ENCODE measurements around the gene BTBD6. TPM values are rescaled to one million over a fixed set of nuclear protein-coding genes. Genes with fewer than 3 reads are reported as not detected.

Gene BTBD6
- total and polyA plus RNA-seq, 2 of the 8 experiments (the other 6 are each of a cell fraction or from before 2014, with no cell fraction given), result 10.1 to 10.2 TPM

DNA sequence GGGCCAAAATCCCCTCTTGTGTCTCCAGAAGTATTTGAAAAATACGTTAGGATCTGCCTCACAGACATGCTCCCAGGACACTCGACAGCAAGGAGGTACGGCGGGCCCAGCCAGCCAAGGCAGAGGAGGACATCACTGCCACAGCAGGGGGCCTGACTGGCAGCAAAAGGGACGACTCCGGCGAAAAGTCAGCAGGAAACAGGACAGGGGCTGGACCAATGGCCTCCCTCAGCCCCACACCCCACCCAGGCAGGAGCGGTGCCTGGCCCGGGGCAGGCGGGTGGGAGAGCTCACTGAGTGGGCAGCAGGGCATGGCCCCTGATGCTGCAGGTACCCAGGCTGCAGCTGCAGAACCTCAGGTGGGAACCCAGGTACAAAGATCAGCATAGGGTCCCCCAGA, 34.7 kb downstream of the BTBD6 start:
- H3K4ac ChIP-seq (replicated peaks; ENCODE audit: insufficient read length, low read depth, low read length), result no peak overlapping the region
- no peak overlapping the region for H2BK120ac ChIP-seq (replicated peaks; ENCODE audit: low read depth, low read length)
- H2BK5ac ChIP-seq (ENCODE audit: low read depth, low read length), result no peak overlapping the region
- ChIA-PET POLR2A (ENCODE audit: partially characterized antibody) (no interaction called here), CTCF (ENCODE audit: partially characterized antibody) (interaction anchor here (0.9 to 2.7 kb wide), 10 partner anchors 8 to 83 kb away, joined by 3 to 14 read pairs (median 3); no protein-coding TSS in a partner anchor)
- H3K9ac ChIP-seq (replicated peaks in 1 of 4; ENCODE audit: extremely low read depth in 1 of 4, low read depth in 3 of 4, low read length in 3 of 4), result no peak overlapping the region
- DNase-seq (ENCODE audit: low read depth in 1 of 2, low spot score in 2 of 2), result peak in 1 of 2 experiments; percentile 69
- no peak overlapping the region for H3K4me3 ChIP-seq (ENCODE audit: extremely low read depth in 1 of 4, insufficient read depth in 2 of 4, low read depth in 3 of 4, low read length in 4 of 4)
- no peak overlapping the region for H3K18ac ChIP-seq (ENCODE audit: extremely low read depth, low read length)
- H3K14ac ChIP-seq (ENCODE audit: insufficient read length), result no peak overlapping the region
- no peak overlapping the region for H2AK5ac ChIP-seq (ENCODE audit: low read depth, low read length)
- H3K27ac ChIP-seq (ENCODE audit: low read depth, low read length), result no peak overlapping the region
- H4K20me1 ChIP-seq (replicated peaks in 1 of 2; ENCODE audit: control insufficient read depth in 1 of 2, insufficient read depth in 2 of 2, low read length in 2 of 2), result peaks cover 9 to 11% of the 10 kb centered on the region in 2 experiments
- no peak overlapping the region for H2BK12ac ChIP-seq (ENCODE audit: low read depth, low read length)
- H3K27me3 ChIP-seq (replicated peaks in 1 of 4; ENCODE audit: control insufficient read depth in 3 of 4, extremely low read depth in 1 of 4, insufficient read depth in 3 of 4, low read length in 3 of 4), result no peaks in the 10 kb centered on the region
- H4K91ac ChIP-seq (replicated peaks; ENCODE audit: insufficient read length, low read length), result no peak overlapping the region
- H3K9me3 ChIP-seq (ENCODE audit: insufficient read depth in 2 of 2, low read depth in 1 of 2, low read length in 1 of 2), result no peaks in the 10 kb centered on the region
- H4K5ac ChIP-seq (ENCODE audit: insufficient read length, low read depth, low read length), result no peak overlapping the region
- H3K23ac ChIP-seq (ENCODE audit: insufficient read length), result no peak overlapping the region
- FAIRE-seq, result no peak
- H2BK15ac ChIP-seq (ENCODE audit: low read length), result no peak overlapping the region
- peaks cover 0 to 11% of the 10 kb centered on the region in 2 experiments; a peak in 1 of 4 replicates for H3K79me2 ChIP-seq (ENCODE audit: control insufficient read depth in 1 of 2, insufficient read depth in 2 of 2, low read length in 2 of 2)
- no peak overlapping the region for H3K4me2 ChIP-seq (ENCODE audit: insufficient read depth in 1 of 2, low read depth in 2 of 2, low read length in 2 of 2)
- no peaks in the 10 kb centered on the region for H3K36me3 ChIP-seq (ENCODE audit: control insufficient read depth in 2 of 4, insufficient read depth in 4 of 4, low read length in 3 of 4)
- peaks cover 0 to 6% (median 3%) of the 10 kb centered on the region in 4 experiments; a peak in 4 of 7 replicates for H3K4me1 ChIP-seq (replicated peaks in 1 of 4; ENCODE audit: control insufficient read depth in 3 of 4, insufficient read depth in 4 of 4, low read length in 3 of 4)
- 65% methylated on average over 10 of the region's 10 CpGs; no CpG with 5 or more reads in 1 of the 2 experiments for WGBS, 2 experiments (ENCODE audit: extremely low coverage in 1 of 2, insufficient coverage in 1 of 2, insufficient read length in 1 of 2, insufficient replicate concordance in 2 of 2, low coverage in 1 of 2, low lambda C conversion rate in 2 of 2, missing lambda C conversion rate in 1 of 2)
- no peak overlapping the region for H3K56ac ChIP-seq (replicated peaks; ENCODE audit: insufficient read length, low read depth, low read length)
- H3K79me1 ChIP-seq (ENCODE audit: low read depth, low read length), result peaks cover 8% of the 10 kb centered on the region; the same call in 1 of the 2 replicates
- no peak overlapping the region for H4K8ac ChIP-seq (ENCODE audit: extremely low read depth, insufficient read depth, low read length)
- H2AFZ ChIP-seq (ENCODE audit: low read length), result no peak overlapping the region
- H2BK20ac ChIP-seq (ENCODE audit: low read length), result no peak overlapping the region
- no peaks in the 10 kb centered on the region for H3K23me2 ChIP-seq (ENCODE audit: low read depth, low read length)
- TF ChIP-seq SP2 (IDR thresholded peaks at IDR 0.05; ENCODE audit: low read length) (no peak), ASH2L (IDR thresholded peaks at IDR 0.05; ENCODE audit: low read length) (no peak), JUND (IDR thresholded peaks at IDR 0.05; ENCODE audit: low read length) (no peak), SRF (IDR thresholded peaks at IDR 0.05; ENCODE audit: low read depth, low read length) (no peak), YY1 (IDR thresholded peaks at IDR 0.05; ENCODE audit: low read depth, low read length) (no peak)

All from H1 (cell line).